MG63 (cell line): ENCODE measurements around the gene KIAA1755. TPM values are rescaled to one million over a fixed set of nuclear protein-coding genes. Genes with fewer than 3 reads are reported as not detected.
"Not testable (repeated sequence)": the region's sequence is repeated elsewhere in the genome, so short reads cannot be mapped to it uniquely, and the experiment has no call there.

Experiments used
- DNase-seq: peaks from one replicate; pipeline ENCODE4 v3.0.0-alpha.2; 2020
- H3K27me3 ChIP-seq: fragments of 250-450 bp; sonication (Bioruptor Pico); 2 replicates; pipeline ENCODE4 v1.5.1; 2020; ENCODE audit warnings: mild to moderate bottlenecking, moderate library complexity
- H3K36me3 ChIP-seq: fragments of 250-450 bp; sonication (Bioruptor Pico); 2 replicates; pipeline ENCODE4 v1.5.1; 2020; ENCODE audit warnings: mild to moderate bottlenecking, moderate library complexity
- H3K4me3 ChIP-seq: fragments of 250-450 bp; sonication (Bioruptor Pico); 2 replicates; pipeline ENCODE4 v1.5.1; 2020; ENCODE audit warnings: mild to moderate bottlenecking, moderate library complexity
- H3K9me3 ChIP-seq: fragments of 250-450 bp; sonication (Bioruptor Pico); 2 replicates; pipeline ENCODE4 v1.5.1; 2020; ENCODE audit warnings: mild to moderate bottlenecking, moderate library complexity
- total RNA-seq: library from RNA; depleted of rRNA; stranded (reverse); fragments of >200 nt; shearing (Covaris generic); gene quantifications from 2 replicates; pipeline ENCODE4 v1.2.3, GENCODE V29; 2014; ENCODE audit warnings: low replicate concordance

Gene KIAA1755
- total RNA-seq, 1 experiment from 2014 or later, result 1.5 TPM

DNA sequence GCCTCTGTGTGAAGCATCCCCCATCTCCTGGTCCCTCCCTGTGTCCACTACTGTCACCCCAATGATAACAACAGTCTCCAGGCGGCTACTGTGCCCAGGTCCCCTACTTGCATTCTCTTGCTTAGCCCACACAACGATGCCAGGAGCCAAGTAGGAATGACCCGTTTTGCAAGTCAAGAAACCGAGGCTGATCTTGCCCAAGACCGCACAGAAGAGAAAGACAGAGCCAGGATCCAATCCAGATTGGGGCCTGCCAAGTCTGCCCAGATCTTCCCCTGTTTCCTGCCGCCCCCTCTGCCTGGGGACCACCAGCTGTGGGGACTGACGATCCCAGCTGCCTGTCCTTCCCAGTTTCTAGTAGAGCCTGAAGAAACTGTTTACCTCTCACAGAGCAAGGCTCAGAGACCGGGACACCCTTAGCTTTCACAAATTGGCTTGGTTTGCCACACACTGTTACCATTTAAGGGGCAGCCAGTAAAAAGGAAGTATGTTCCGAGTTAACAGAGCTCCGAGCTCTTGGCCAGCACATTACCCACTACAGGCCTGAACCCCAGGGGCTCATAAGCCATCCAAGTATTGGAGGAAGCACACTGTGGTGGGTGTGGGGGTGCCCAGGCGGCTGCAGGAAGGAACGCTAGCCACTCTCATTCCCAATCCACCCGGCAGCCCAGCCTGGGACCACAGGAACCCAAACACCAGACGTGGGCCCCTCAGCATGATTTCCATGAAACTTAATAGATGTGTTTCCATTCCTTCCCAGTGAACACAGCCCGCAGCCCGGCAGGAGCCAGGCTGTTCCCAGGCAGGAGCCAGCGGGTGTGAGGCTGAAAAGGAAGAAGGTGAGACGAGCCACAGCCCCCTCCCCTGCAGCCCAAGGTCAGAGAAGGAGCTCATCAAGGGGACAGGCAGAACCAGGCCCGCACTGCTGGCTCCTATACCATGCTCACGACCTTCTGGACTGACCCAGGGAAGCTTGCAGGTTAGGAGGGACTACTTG is 7.9 kb downstream of the KIAA1755 start:
- Histone ChIP-seq H3K36me3 (no peaks in the 10 kb centered on the region), H3K9me3 (no peaks in the 10 kb centered on the region), H3K4me3 (no peak overlapping the region), H3K27me3 (no peaks in the 10 kb centered on the region)
- DNase-seq, result no peak

DNA sequence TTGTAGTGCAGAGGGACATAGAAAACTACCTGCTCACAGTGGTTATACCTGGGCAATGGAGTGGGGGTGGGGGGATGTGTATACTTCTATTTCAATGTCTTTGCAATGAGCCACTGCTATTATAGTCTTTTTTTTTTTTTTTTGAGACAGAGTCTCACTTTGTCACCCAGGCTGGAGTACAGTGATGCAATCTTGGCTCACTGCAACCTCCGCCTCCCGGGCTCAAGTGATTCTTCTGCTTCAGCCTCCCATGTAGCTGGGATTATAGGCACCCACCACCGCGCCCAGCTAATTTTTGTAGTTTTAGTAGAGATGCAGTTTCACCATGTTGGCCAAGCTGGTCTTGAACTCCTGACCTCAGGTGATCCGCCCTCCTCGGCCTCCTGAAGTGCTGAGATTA is 9.1 kb downstream of the KIAA1755 start:
- H3K36me3 ChIP-seq, DNase-seq, H3K27me3 ChIP-seq, H3K9me3 ChIP-seq, H3K4me3 ChIP-seq: not testable (repeated sequence)

DNA sequence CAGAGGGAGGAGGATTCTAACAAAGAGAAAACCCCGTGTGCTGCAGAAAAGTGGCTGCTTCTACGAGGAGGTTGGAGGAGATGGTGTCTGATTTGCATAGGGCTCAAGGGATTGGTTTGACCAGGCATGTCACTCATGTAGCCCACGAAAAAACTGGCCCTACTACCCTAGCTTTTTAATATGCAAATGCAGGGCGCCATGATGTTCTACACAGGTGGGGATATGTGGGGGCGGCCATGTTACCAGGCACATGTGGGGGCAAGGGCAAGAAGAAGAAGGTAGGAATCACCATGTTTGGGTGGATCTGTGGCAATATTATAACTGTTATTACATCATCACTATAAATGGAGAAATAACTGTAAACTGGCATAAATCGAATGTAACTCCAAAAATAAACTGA is 9.9 kb downstream of the KIAA1755 start:
- Histone ChIP-seq H3K27me3 (no peaks in the 10 kb centered on the region), H3K36me3 (no peaks in the 10 kb centered on the region), H3K4me3 (no peak overlapping the region), H3K9me3 (no peaks in the 10 kb centered on the region)
- no peak for DNase-seq

DNA sequence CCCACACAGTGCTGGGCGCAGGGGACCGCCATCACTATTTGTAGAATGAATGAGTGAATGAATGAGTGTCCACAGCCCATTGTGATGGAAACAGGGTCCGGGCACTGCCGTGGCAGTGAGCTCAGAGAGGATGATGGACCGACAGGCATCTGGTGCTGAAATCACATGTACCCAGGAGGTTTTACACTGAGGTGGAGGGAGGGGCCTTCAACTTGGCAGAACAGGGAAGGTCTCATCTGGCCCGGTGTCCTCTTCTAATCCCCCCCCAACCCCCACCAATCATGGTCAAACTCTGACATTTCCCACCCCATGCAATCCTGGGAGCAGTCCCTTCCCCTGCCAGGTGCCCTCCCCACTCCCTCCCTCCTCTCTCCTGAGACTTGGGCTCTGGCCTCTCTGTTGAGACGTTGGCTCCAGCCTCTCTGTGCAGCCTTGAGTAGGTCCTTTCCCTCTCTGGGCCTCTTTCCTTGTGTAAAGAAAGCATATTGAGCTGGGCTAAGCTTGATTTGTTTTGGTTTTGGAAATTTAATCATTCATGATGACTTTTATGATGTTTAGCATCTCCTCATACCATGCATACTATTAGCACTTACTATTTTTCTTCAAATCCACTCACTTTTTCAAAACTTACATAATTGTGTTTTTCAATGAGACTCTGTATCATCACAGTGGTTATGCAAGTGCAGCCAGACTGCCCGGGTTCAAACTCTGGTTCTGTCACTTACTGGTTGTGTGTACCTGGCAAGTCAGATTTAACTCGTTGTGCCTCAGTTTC is 10.8 kb downstream of the KIAA1755 start:
- Histone ChIP-seq H3K27me3 (no peaks in the 10 kb centered on the region), H3K9me3 (no peaks in the 10 kb centered on the region), H3K36me3 (no peaks in the 10 kb centered on the region), H3K4me3 (no peak overlapping the region)
- DNase-seq, result no peak

DNA sequence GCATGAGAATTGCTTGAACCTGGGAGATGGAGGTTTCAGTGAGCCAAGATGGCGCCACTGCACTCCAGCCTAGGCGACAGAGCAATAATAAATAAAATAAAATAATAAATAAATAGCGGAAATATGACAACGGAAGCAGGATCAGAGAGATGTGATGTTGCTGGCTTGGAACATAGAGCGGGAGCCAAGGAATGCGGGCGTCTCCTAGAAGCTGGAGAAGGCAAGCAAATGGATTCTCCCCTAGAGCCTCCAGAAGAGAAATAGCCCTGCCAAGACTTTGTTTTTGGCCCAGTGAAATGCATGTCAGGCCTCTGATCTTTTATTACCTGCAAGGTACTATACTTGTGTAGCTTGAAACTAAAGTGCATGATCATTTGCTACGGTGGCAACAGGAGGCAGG is 12.4 kb downstream of the KIAA1755 start:
- Histone ChIP-seq H3K36me3 (no peaks in the 10 kb centered on the region), H3K9me3 (peaks cover 13% of the 10 kb centered on the region), H3K27me3 (no peaks in the 10 kb centered on the region), H3K4me3 (no peak overlapping the region)
- no peak for DNase-seq

DNA sequence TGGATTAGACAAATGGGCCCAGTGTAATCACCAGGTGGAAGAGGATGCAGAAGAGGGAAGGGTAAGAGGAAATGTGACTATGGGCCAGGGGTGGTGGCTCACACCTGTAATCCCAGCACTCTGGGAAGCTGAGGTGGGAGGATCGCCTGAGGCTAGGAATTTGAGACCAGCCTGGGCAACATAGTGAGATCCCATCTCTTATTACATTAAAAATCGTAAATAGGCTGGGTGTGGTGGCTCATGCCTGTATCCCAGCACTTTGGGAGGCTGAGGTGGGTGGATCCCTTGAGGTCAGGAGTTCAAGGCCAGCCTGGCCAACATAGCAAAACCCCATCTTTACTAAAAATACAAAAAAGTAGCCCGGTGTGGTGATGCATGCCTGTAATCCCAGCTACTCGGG is 12.8 kb downstream of the KIAA1755 start:
- not testable (repeated sequence) for H3K36me3 ChIP-seq, DNase-seq, H3K4me3 ChIP-seq, H3K27me3 ChIP-seq
- peaks cover 17% of the 10 kb centered on the region for H3K9me3 ChIP-seq

DNA sequence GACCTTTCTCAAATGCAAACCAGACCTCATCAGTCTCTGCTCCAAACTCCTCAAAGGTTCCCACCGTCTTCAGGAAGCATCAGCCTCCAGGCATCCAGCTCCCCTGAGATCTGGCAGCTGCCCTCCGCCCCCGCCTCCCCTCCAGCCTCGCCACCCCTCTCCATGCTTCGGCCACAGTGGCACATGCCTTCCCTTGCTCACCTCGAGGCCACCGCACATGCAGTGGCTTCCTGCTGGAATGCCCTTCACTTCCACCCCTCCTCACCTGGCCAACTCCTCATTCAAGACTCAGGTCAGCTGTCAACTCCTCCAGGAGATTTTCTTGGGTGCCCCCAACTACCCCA is 13.4 kb downstream of the KIAA1755 start:
- Histone ChIP-seq H3K36me3 (no peaks in the 10 kb centered on the region), H3K9me3 (peaks cover 23% of the 10 kb centered on the region), H3K4me3 (no peak overlapping the region), H3K27me3 (no peaks in the 10 kb centered on the region)
- no peak for DNase-seq

DNA sequence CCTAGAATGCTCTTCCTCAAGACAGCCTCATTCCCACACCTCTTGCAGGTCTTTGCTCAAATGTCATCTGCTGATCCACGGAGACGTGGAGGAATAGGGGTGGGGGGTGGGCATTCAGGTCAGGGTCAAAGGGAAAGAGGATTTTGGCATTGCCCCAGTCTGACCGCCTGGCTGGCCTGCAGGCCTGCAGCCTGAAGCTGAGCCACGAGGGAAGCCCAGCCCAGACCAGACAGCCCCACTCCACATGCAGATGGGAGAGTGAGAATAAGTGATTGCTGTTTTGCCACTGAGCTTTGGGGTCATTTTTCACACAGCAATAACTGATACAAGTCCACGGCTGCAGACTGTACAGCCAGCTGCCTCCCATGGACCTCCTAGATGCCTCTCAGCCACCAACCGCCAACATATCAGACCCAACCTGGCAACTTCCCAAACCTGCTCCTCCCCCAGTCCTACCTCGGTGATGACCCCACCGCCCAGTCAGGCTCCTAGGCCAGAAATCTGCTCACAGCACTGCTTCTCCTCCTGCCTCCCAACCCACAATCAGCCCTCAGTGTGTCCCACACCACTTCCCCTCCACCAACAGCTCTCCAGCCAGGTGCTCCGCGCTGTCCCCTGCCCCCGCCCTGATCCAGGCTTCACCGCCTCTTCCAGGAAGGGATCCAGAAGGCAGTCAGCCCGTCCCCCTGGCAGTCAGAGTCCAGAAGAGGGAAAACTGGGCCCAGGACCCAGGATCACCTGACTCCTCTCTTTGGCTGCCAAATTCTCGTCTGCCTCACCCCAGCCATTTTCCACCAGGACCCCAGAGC is 14.0 kb downstream of the KIAA1755 start:
- no peak overlapping the region for H3K4me3 ChIP-seq
- no peak for DNase-seq

DNA sequence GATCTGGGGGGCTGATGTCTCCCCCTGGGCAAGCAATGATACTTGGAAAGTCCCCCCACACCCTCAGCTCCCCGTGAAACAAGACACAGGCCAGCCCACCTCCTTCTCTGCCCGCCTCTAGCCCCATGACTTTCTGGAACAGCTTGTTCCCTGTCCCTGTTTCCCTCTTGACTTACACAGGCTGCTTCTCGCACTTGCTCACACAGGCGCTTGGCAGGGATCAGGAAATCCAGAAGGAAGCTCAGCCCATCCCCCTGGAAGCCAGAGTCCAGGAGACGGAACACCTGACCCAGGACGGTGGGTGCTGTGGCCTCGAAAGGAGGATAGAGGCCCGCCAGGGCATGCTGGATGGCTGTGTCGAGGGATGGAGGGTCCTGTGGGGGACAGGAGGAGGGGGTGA is 14.8 kb downstream of the KIAA1755 start:
- H3K9me3 ChIP-seq, result peaks cover 34% of the 10 kb centered on the region
- DNase-seq, result no peak

More for the DNA sequence above, 14.0 kb downstream of the KIAA1755 start:
- peaks cover 29% of the 10 kb centered on the region for H3K9me3 ChIP-seq
- no peaks in the 10 kb centered on the region for H3K36me3 ChIP-seq
- H3K27me3 ChIP-seq, result no peaks in the 10 kb centered on the region

DNA sequence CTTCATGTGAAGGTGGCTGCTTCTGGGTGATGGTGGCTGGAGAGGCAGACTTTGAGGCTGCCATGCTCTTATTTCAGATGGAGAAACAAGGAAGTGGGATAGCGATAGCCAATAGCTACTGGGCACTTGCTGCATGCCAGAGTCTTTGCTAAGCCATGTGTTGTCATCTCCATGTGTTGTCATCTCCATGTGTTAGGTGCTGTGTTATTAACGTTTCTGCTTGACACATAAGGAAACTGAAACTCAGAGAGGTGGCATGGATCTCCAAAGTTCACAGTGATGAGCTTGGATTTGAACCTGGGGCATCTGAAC is 16.9 kb downstream of the KIAA1755 start:
- Histone ChIP-seq H3K27me3 (no peaks in the 10 kb centered on the region), H3K4me3 (no peak overlapping the region), H3K9me3 (peaks cover 34% of the 10 kb centered on the region), H3K36me3 (no peaks in the 10 kb centered on the region)
- DNase-seq, result no peak

More for the DNA sequence above, 14.8 kb downstream of the KIAA1755 start:
- no peak overlapping the region for H3K4me3 ChIP-seq
- H3K36me3 ChIP-seq, result no peaks in the 10 kb centered on the region
- H3K27me3 ChIP-seq, result no peaks in the 10 kb centered on the region

DNA sequence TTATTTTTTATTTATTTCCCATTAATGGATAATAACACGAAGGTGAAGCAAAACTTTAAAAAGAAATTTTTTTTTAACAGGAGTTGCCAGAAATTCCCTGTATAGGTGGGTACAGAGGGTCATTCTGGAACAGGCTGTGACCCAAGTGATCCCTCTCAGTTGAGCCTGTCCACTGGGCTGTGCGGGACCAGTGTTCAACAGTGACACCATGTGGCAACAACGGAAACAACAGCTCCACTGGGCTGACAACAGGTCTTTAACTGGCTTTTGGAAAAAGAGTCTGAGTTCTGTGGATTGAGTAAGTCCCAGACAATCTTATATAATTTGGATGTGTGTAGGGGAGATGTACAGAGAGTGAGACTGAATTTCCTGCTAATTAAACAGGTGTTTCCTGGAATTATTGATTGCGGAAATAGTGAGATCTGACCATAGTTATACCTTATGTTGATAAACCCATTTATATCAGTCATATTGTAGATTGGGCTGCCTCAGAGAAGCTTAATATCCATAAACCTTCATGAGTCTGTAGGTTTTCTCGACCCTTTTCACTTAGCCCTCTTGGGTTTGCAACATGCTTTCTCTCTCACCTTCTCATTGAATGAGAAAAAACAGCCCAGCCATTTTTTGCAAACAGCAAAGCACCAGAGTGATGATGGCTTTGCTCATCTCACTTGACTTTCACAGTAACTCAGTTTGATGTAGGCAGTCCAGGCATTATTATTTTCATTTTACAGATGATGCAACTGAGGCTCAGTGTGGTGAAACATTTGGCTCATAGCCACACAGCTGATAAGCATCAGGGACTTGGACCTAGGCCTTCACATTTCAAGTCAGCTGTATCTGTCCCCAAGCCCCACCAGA is 17.5 kb downstream of the KIAA1755 start:
- peaks cover 34% of the 10 kb centered on the region for H3K9me3 ChIP-seq
- DNase-seq, result no peak

DNA sequence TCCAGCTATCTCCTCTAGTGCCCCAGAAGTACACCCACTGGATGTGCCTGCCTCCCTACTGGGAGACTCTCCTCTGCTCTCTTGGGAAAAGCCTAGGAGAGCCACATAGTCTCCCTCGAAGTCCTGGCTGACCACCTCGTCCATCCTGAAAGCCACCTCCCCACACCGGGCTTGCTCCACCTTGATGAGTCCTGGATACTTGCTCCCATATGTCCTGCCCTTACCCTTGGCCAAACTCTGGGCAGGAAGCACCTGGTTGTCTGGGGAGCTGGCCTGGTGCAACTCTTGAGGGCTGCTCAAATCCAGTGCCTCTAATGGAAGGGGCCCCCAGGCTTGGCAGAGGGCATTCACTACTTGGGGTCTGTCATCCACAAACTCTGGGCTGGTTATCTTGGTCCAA is 19.3 kb downstream of the KIAA1755 start:
- DNase-seq, result no peak
- H3K36me3 ChIP-seq, result no peaks in the 10 kb centered on the region
- H3K4me3 ChIP-seq, result no peak overlapping the region
- peaks cover 34% of the 10 kb centered on the region for H3K9me3 ChIP-seq
- no peaks in the 10 kb centered on the region for H3K27me3 ChIP-seq

More for the DNA sequence above, 17.5 kb downstream of the KIAA1755 start:
- H3K36me3 ChIP-seq, result no peaks in the 10 kb centered on the region
- no peak overlapping the region for H3K4me3 ChIP-seq
- no peaks in the 10 kb centered on the region for H3K27me3 ChIP-seq

DNA sequence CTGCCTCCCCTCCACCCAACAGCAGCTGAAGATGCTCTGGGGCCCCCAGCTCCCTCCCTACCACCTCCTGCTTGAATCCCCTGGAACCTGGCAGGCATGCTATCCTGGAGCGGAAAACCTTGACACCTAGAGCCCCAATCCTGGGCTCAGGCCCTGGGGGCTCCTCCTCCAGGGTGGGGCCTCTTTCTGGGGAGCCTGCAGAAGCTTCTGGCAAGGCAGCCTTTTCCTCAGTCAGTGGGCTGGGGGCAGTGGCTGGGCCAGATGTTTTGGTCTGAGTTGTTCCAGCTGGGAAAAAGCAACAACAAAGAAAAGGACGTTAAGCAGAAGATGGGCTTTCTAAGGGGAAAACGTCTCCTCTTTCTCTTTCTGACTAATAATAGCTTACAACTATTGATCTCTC is 21.1 kb downstream of the KIAA1755 start:
- DNase-seq, result no peak
- Histone ChIP-seq H3K36me3 (no peaks in the 10 kb centered on the region), H3K27me3 (no peaks in the 10 kb centered on the region), H3K4me3 (no peak overlapping the region), H3K9me3 (peaks cover 34% of the 10 kb centered on the region)

DNA sequence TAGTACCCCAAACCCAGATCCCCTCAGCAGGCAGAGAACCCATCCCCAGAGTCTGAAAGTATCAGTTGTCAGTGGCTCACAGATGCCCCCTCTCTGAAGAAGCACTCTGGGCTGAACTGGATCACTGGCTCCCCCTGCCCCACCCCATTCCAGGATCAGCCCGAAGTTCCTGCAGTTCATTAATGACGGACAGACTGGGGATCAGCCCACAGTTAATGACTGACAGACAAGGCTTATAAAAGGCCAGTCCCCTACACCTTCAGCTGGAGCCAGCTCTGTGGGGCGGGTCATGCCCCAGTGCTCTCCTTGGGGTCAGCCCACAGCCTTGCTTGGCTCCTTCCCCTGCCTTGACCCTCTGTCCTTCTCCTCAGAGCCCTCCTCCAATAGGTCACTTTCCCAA is 21.7 kb downstream of the KIAA1755 start:
- Histone ChIP-seq H3K9me3 (peaks cover 28% of the 10 kb centered on the region), H3K36me3 (no peaks in the 10 kb centered on the region), H3K4me3 (no peak overlapping the region), H3K27me3 (no peaks in the 10 kb centered on the region)
- DNase-seq, result no peak

DNA sequence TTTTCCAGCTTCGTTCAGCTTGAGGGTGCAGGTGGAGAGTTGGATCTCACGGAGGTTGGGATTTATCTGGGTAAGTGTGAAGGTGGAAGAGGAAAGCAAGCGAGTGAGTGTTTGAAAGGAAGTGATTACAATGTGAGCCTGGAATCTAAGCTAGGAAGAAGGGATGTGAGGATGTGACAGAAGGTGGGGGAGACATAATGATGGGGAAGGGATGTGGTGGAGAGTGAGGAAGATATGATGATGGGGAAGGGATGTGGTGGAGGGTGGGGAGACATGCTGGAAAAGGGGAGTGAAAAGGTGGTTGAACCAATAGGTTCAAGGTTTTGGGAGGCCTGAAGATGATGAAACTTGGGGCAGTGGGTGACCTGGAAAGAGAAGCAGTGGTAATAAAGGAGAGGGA is 23.2 kb downstream of the KIAA1755 start:
- DNase-seq, result no peak
- Histone ChIP-seq H3K36me3 (no peaks in the 10 kb centered on the region), H3K4me3 (no peak overlapping the region), H3K27me3 (no peaks in the 10 kb centered on the region), H3K9me3 (peaks cover 13% of the 10 kb centered on the region)

DNA sequence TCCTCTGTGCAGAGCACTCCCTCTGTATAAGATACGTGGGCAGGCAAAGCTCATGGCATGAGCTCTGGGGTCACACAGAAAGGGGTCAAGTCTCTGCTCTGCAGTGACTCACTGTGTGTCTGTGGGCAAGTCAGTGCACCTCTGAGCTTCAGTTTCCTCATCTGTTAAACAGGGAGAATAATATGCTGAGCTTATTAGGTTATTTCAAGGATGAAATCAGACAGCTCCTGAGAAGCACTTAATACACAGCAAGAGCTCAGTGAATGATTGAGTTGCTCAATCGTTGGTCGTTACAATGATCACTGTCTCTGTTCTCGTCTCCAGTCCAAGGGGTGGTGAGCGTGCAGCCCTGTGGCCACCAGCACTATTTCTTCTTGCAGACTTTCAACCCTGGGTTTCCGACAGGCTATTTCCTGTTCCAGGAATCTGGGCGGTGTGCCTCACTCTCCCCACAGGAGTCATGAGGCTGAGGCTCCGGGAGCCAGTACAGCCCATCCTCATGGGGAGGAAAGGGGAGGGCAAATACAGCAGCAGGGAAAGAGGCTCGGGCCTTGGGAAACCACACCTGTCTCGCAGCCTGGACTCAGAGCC is 28.9 kb downstream of the KIAA1755 start:
- no peak for DNase-seq
- H3K36me3 ChIP-seq, result no peaks in the 10 kb centered on the region
- no peaks in the 10 kb centered on the region for H3K27me3 ChIP-seq
- H3K9me3 ChIP-seq, result peaks cover 4% of the 10 kb centered on the region; the same call in 1 of the 2 replicates
- no peak overlapping the region for H3K4me3 ChIP-seq
